Activated CD8-positive, alpha-beta memory T cell treated with anti-CD3 and anti-CD28 coated beads for 4 hours (primary cell): ENCODE results near the gene ZNF830.
A peak's percentile ranks its signal among the peaks of the same experiment; 100 is the strongest.
"Not testable (repeated sequence)": the region's sequence is repeated elsewhere in the genome, so short reads cannot be mapped to it uniquely, and the experiment has no call there.

ENCODE experiments used
- DNase-seq, 2 donors: peaks; one replicate each; pipeline ENCODE4 v3.0.0-alpha.2; 2020; ENCODE audit warnings: low read depth in 2 of 2

ZNF830 gene

DNA sequence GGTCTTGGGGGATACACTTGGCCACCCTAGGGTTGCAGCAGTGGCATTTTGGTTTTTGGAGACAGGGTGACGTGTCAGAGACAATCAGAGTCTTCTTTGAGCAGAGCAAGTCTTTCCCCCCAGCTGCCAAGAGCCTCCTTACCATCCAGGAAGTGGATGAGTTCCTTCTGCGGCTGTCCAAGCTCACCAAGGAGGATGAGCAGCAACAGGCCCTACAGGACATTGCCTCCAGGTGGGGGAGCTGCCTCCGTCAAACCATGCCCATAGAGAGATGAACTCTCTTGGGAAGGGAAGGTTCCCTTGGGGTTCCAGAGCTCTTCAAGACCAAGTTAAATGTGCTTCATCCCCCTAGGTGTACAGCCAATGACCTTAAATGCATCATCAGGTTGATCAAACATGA, 30.3 kb downstream of the ZNF830 start:
- DNase-seq: no peak

DNA sequence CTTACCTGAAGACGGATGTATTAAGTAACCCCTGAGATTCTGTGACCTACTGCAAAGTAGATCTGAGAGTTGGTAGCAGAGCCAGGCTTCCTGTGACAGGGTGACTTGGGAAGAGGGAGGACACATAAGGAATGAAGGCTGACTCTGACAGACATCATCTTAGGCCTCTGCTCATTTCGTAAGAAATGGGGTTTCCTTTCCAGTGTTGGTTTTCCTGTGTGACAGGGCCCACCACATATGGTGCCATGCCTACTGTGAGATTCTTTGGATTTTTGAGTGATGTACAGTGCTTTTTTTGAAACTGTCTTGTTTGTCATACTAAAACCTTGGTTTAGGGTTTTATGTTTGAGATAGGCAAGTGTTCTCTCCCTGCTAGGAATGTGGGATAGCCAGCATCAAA, 31.7 kb downstream of the ZNF830 start:
- no peak for DNase-seq

- no peak for DNase-seq
Observed at GRCh38 chr17:34996422-34997285, 35.3 kb downstream of the ZNF830 start.

DNA sequence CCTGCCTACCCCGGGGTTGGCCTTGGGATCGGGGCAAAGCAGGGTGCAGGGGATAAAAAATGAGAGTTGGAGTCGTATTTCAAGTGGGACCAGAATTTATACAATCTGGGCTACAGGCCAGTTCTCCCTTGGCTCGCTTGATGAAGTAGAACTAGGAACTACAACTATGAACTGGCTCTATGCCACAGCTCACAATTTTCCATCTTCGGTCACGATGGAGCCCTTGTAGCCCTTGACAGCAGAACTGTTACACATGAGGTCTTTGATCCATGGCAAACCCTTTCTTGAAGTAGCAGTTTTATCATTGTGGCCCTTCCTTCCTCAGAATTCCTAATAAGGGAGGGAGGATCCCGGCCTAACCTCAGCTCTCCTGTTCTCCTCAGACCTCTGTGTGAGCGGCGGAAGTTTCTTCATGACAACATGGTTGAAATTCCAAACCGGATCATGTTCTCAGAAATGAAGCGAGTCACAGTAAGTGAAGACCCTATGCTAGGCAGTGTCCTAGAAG, 36.1 kb downstream of the ZNF830 start:
- DNase-seq: no peak

DNA sequence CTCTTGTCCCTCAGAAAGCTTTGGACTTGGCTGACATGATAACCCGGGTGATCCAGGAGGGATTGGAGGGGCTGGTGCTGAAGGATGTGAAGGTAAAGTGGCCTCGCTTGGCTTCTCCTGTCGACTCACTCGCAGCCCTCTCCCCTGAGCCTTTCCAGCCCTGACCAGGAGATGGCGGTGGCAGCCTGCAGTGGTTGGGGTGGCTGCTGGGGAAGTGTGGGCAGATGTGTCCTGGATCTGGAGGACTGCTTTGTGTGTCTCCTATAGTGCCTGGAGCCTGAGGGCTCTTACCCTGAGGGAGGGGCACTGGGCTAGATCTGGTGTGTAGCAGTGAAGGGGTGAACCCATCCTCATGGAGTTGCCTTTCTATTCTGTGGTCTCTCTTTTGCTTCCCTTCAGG, 36.9 kb downstream of the ZNF830 start:
- DNase-seq: peak; percentile 56

- DNase-seq: no peak
Observed at GRCh38 chr17:34999456-34999855, 38.1 kb downstream of the ZNF830 start.

- not testable (repeated sequence) for DNase-seq
Observed at GRCh38 chr17:35000965-35001364, 39.6 kb downstream of the ZNF830 start.

- no peak for DNase-seq
Observed at GRCh38 chr17:35001549-35001948, 40.2 kb downstream of the ZNF830 start.

DNA sequence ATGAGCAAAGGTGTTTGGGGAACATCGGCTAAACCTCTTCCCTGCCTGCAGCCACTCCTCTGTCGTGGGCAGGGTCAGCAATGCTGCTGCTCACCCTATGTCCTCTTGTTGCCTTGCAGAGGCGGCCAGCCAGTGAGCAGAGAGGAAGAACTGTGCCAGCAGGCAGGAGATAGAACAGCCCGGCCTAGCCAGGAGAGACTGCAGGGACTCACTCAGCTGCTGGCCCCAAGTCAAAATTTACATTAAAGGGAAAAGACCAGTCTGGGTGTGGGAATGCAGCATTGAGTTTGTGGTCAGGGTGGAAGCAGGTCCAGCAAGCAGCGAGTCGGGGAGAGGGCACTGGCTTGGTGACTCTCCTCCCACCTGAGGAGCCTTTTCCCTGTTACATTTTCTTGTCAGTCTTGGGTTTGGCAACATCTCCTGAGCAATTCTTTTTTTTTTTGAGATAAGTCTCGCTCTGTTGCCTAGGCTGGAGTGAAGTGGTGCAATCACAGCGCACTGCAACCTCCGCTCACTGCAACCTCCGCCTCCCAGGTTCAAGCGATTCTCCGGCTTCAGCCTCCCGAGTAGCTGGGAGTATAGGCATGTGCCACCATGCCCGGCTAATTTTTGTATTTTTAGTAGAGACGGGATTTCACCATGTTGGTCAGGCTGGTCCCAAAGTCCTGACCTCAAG, 41.7 kb downstream of the ZNF830 start:
- DNase-seq: no peak

DNA sequence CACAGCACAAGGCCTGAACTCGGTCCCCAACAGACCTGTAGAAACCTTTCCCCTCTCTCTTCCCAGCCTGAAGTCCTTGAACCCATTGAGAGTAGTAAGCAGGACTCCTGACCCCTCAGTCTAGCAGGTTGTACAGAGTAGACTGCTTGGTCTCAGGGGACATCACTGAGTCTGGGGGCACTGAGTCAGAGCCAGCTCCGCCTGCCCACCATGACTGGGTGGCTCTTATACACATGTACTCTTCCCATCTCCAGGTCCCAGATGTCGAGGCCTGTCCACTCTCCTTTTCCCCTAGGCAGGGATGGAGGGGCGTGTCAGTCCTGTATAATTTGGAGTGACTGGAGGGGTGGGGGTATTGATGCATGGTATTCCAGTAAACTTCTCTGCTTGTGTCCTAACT, 42.4 kb downstream of the ZNF830 start:
- DNase-seq: no peak

GRCh38 chr17:35006345-35006744, 45.0 kb downstream of the ZNF830 start:
- DNase-seq: no peak

- DNase-seq: no peak
Observed at GRCh38 chr17:35006961-35007360, 45.6 kb downstream of the ZNF830 start.

DNA sequence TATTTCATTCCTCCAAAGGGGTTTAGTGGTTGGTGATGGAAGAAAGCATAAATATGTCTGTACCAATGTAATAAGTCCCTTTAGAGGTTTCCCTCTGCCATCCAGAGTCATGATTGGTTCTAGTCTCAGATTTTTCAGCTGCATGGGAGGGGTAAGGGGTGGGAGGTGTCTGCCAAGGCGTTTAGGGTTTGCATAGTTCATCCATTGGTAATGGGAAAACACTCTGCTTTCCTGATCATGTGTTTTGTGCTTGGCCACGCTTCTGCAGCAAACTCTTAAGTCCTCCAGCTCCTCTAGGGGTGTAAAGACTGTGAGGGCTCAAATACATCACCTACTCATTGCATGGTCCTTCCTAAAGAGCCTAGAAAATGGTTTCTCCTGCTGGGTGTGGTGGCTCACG, 48.8 kb downstream of the ZNF830 start:
- DNase-seq: no peak

DNA sequence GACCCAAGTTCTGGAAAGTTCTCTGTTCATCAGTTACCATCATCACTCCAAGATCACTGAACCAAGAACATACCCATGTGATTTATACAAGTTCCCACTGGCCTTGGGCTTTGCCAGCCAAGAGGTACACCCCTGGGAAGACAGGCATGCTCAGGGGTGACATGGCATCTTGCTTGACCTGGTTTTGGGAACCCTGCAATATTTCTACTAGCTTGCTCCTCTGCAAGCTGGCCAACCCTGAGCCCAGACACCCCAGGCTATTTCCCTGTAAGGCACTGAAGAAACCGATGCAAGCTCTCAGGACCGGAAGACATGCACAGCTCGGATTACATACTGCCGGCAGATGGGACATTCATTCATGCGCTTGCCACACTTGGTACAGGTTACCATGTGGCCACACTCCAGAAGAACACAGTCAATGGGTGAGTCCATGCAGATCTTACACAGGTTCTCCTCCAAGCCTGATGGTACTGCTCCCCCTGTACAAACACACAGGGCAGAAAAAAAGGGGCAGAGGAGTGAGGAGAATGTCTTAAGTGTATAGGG, 50.4 kb downstream of the ZNF830 start:
- no peak for DNase-seq
